Mucosa of stomach (tissue), 1 donor: ENCODE results near the gene KIRREL3.

Experiments
- H3K27me3 ChIP-seq: one replicate; pipeline ENCODE4 v1.7.0; 2013; ENCODE audit warnings: mild to moderate bottlenecking, low read length; ENCODE audit not compliant: control insufficient read depth, insufficient read depth
- H3K36me3 ChIP-seq: one replicate; pipeline ENCODE4 v1.7.0; 2013; ENCODE audit warnings: low read length; ENCODE audit not compliant: control insufficient read depth, insufficient read depth
- H3K4me1 ChIP-seq: one replicate; pipeline ENCODE4 v1.7.0; 2013; ENCODE audit warnings: mild to moderate bottlenecking, low read length; ENCODE audit not compliant: control insufficient read depth, insufficient read depth
- H3K4me3 ChIP-seq: one replicate; pipeline ENCODE4 v1.7.0; 2013; ENCODE audit warnings: low read length
- H3K9ac ChIP-seq: one replicate; pipeline ENCODE4 v1.7.0; 2013; ENCODE audit warnings: mild to moderate bottlenecking, low read length, moderate library complexity
- H3K9me3 ChIP-seq: one replicate; pipeline ENCODE4 v1.7.0; 2013; ENCODE audit warnings: mild to moderate bottlenecking, low read length, moderate library complexity; ENCODE audit not compliant: control insufficient read depth
- donor health status: Pancreatic carcinoma.

The KIRREL3 gene

GRCh38 chr11:126635511-126635910 lies 365.1 kb downstream of the KIRREL3 start:
- peaks cover 2% of the 10 kb centered on the region for H3K27me3 ChIP-seq
- no peaks in the 10 kb centered on the region for H3K4me1 ChIP-seq

GRCh38 chr11:126634963-126635362 lies 365.6 kb downstream of the KIRREL3 start:
- peaks cover 3% of the 10 kb centered on the region for H3K27me3 ChIP-seq
- H3K36me3 ChIP-seq: no peaks in the 10 kb centered on the region
- H3K4me3 ChIP-seq: no peak overlapping the region
- H3K4me1 ChIP-seq: no peaks in the 10 kb centered on the region
- no peak overlapping the region for H3K9ac ChIP-seq
- H3K9me3 ChIP-seq: no peaks in the 10 kb centered on the region

More at GRCh38 chr11:126635511-126635910, 365.1 kb downstream of the KIRREL3 start:
- Histone ChIP-seq H3K9ac (no peak overlapping the region), H3K36me3 (no peaks in the 10 kb centered on the region), H3K4me3 (no peak overlapping the region), H3K9me3 (no peaks in the 10 kb centered on the region)

- Histone ChIP-seq H3K9me3 (no peaks in the 10 kb centered on the region), H3K4me3 (no peak overlapping the region), H3K36me3 (no peaks in the 10 kb centered on the region), H3K9ac (no peak overlapping the region), H3K27me3 (peaks cover 3% of the 10 kb centered on the region), H3K4me1 (no peaks in the 10 kb centered on the region)
Measured at GRCh38 chr11:126633330-126633729, 367.2 kb downstream of the KIRREL3 start.

- H3K4me3 ChIP-seq: no peak overlapping the region
Measured at GRCh38 chr11:126630893-126631798, 369.4 kb downstream of the KIRREL3 start.

GRCh38 chr11:126630488-126630887 lies 370.1 kb downstream of the KIRREL3 start:
- H3K9me3 ChIP-seq: no peaks in the 10 kb centered on the region
- H3K36me3 ChIP-seq: no peaks in the 10 kb centered on the region
- H3K27me3 ChIP-seq: peaks cover 3% of the 10 kb centered on the region

More at GRCh38 chr11:126630893-126631798, 369.4 kb downstream of the KIRREL3 start:
- no peaks in the 10 kb centered on the region for H3K9me3 ChIP-seq
- no peak overlapping the region for H3K9ac ChIP-seq
- H3K36me3 ChIP-seq: no peaks in the 10 kb centered on the region
- peaks cover 3% of the 10 kb centered on the region for H3K4me1 ChIP-seq
- H3K27me3 ChIP-seq: peaks cover 3% of the 10 kb centered on the region

GRCh38 chr11:126628790-126629621 lies 371.6 kb downstream of the KIRREL3 start:
- Histone ChIP-seq H3K9me3 (no peaks in the 10 kb centered on the region), H3K27me3 (peaks cover 9% of the 10 kb centered on the region), H3K4me1 (peaks cover 6% of the 10 kb centered on the region), H3K4me3 (no peak overlapping the region), H3K36me3 (no peaks in the 10 kb centered on the region), H3K9ac (no peak overlapping the region)

More at GRCh38 chr11:126630488-126630887, 370.1 kb downstream of the KIRREL3 start:
- peaks cover 6% of the 10 kb centered on the region for H3K4me1 ChIP-seq
- H3K9ac ChIP-seq: no peak overlapping the region
- no peak overlapping the region for H3K4me3 ChIP-seq

- H3K4me1 ChIP-seq: peaks cover 6% of the 10 kb centered on the region
- no peaks in the 10 kb centered on the region for H3K9me3 ChIP-seq
- no peak overlapping the region for H3K4me3 ChIP-seq
- peaks cover 9% of the 10 kb centered on the region for H3K27me3 ChIP-seq
- no peak overlapping the region for H3K9ac ChIP-seq
- H3K36me3 ChIP-seq: no peaks in the 10 kb centered on the region
Measured at GRCh38 chr11:126628450-126628789, 372.1 kb downstream of the KIRREL3 start.

- no peaks in the 10 kb centered on the region for H3K9me3 ChIP-seq
- peaks cover 9% of the 10 kb centered on the region for H3K27me3 ChIP-seq
- peaks cover 6% of the 10 kb centered on the region for H3K4me1 ChIP-seq
- H3K36me3 ChIP-seq: no peaks in the 10 kb centered on the region
- H3K4me3 ChIP-seq: no peak overlapping the region
- no peak overlapping the region for H3K9ac ChIP-seq
Measured at GRCh38 chr11:126627421-126627820, 373.1 kb downstream of the KIRREL3 start.

- Histone ChIP-seq H3K9ac (no peak overlapping the region), H3K4me3 (no peak overlapping the region), H3K4me1 (peaks cover 6% of the 10 kb centered on the region), H3K9me3 (no peaks in the 10 kb centered on the region), H3K27me3 (peaks cover 11% of the 10 kb centered on the region), H3K36me3 (no peaks in the 10 kb centered on the region)
Measured at GRCh38 chr11:126624506-126624905, 376.1 kb downstream of the KIRREL3 start.

- Histone ChIP-seq H3K9me3 (no peaks in the 10 kb centered on the region), H3K4me3 (no peak overlapping the region), H3K36me3 (no peaks in the 10 kb centered on the region)
Measured at GRCh38 chr11:126619516-126619915, 381.1 kb downstream of the KIRREL3 start.

GRCh38 chr11:126615845-126616244 lies 384.7 kb downstream of the KIRREL3 start:
- Histone ChIP-seq H3K36me3 (no peaks in the 10 kb centered on the region), H3K9me3 (no peaks in the 10 kb centered on the region), H3K4me3 (no peak overlapping the region), H3K9ac (no peak overlapping the region), H3K4me1 (no peaks in the 10 kb centered on the region), H3K27me3 (peaks cover 8% of the 10 kb centered on the region)

More at GRCh38 chr11:126619516-126619915, 381.1 kb downstream of the KIRREL3 start:
- Histone ChIP-seq H3K4me1 (no peaks in the 10 kb centered on the region), H3K9ac (no peak overlapping the region), H3K27me3 (peaks cover 8% of the 10 kb centered on the region)

GRCh38 chr11:126613272-126613671 lies 387.3 kb downstream of the KIRREL3 start:
- Histone ChIP-seq H3K9me3 (no peaks in the 10 kb centered on the region), H3K4me1 (no peaks in the 10 kb centered on the region), H3K9ac (no peak overlapping the region), H3K36me3 (no peaks in the 10 kb centered on the region), H3K4me3 (no peak overlapping the region), H3K27me3 (peaks cover 12% of the 10 kb centered on the region)
